Astrocyte (in vitro differentiated cells and primary cell): Measurements from ENCODE around the gene FMN1. TPM values are rescaled to one million over a fixed set of nuclear protein-coding genes. Genes with fewer than 3 reads are reported as not detected.

Experiments used
- DNase-seq: peaks from one replicate; pipeline ENCODE4 v3.0.0-alpha.2; 2010; ENCODE audit warnings: low read depth
- FAIRE-seq: peaks from 2 replicates; lab custom pipeline; 2011; peaks lifted over from hg19 to GRCh38; lab: Jason Lieb, UNC
- H2AFZ ChIP-seq: 2 replicates; pipeline ENCODE4 v1.6.0; 2012; ENCODE audit warnings: low read depth, low read length, inconsistent platforms
- H3K27ac ChIP-seq: 2 replicates; pipeline ENCODE4 v1.5.1; 2011; ENCODE audit warnings: low read depth, low read length, inconsistent platforms
- H3K27me3 ChIP-seq: 2 replicates; pipeline ENCODE4 v1.6.0; 2011; ENCODE audit warnings: low read length, inconsistent platforms; ENCODE audit not compliant: insufficient read depth
- H3K36me3 ChIP-seq: 2 replicates; pipeline ENCODE4 v1.5.1; 2011; ENCODE audit warnings: low read length, inconsistent platforms; ENCODE audit not compliant: insufficient read depth
- H3K4me1 ChIP-seq: 2 replicates; pipeline ENCODE4 v1.5.1; 2011; ENCODE audit warnings: low read length, inconsistent platforms; ENCODE audit not compliant: insufficient read depth
- H3K4me2 ChIP-seq: 2 replicates; pipeline ENCODE4 v1.6.0; 2012; ENCODE audit warnings: low read length, inconsistent platforms
- H3K4me3 ChIP-seq: 2 replicates; pipeline ENCODE4 v1.5.1; 2011; ENCODE audit warnings: low read depth, mild to moderate bottlenecking, low read length, inconsistent platforms; ENCODE audit not compliant: insufficient read depth
- H3K79me2 ChIP-seq: 2 replicates; pipeline ENCODE4 v1.6.0; 2012; ENCODE audit warnings: mild to moderate bottlenecking, low read length, inconsistent platforms; ENCODE audit not compliant: insufficient read depth
- H3K9ac ChIP-seq: 2 replicates; pipeline ENCODE4 v1.6.0; 2012; ENCODE audit warnings: mild to moderate bottlenecking, low read length, inconsistent platforms
- H3K9me3 ChIP-seq: 2 replicates; pipeline ENCODE4 v1.5.1; 2012; ENCODE audit warnings: low read depth, mild to moderate bottlenecking, low read length, inconsistent platforms; ENCODE audit not compliant: insufficient read depth
- H4K20me1 ChIP-seq: 2 replicates; pipeline ENCODE4 v1.6.0; 2012; ENCODE audit warnings: low read length, inconsistent platforms; ENCODE audit not compliant: insufficient read depth
- H3K27ac Mint-ChIP-seq: one replicate; pipeline ENCODE4 v1.8.0; 2021; ENCODE audit warnings: mild to moderate bottlenecking, mixed read lengths; ENCODE audit not compliant: unreplicated experiment
- H3K27me3 Mint-ChIP-seq: one replicate; pipeline ENCODE4 v1.8.0; 2021; ENCODE audit warnings: low read depth, mixed read lengths; ENCODE audit not compliant: unreplicated experiment
- H3K36me3 Mint-ChIP-seq: one replicate; pipeline ENCODE4 v1.8.0; 2021; ENCODE audit warnings: low read depth, mixed read lengths; ENCODE audit not compliant: unreplicated experiment
- H3K4me1 Mint-ChIP-seq: one replicate; pipeline ENCODE4 v1.8.0; 2021; ENCODE audit warnings: low read depth, mixed read lengths; ENCODE audit not compliant: unreplicated experiment
- H3K4me3 Mint-ChIP-seq: one replicate; pipeline ENCODE4 v1.8.0; 2021; ENCODE audit warnings: mild to moderate bottlenecking, moderate library complexity, mixed read lengths; ENCODE audit not compliant: unreplicated experiment
- H3K9me3 Mint-ChIP-seq: one replicate; pipeline ENCODE4 v1.8.0; 2021; ENCODE audit warnings: mild to moderate bottlenecking, mixed read lengths; ENCODE audit not compliant: unreplicated experiment
- CTCF ChIP-seq: IDR thresholded peaks from 2 replicates; pipeline ENCODE4 v1.5.1; 2011; ENCODE audit warnings: low read depth, mild to moderate bottlenecking, inconsistent platforms, low read length, moderate library complexity; ENCODE audit not compliant: insufficient read depth
- EZH2 ChIP-seq: IDR thresholded peaks from 2 replicates; pipeline ENCODE4 v1.6.1; 2012; ENCODE audit warnings: mild to moderate bottlenecking, low read length, inconsistent platforms; ENCODE audit not compliant: insufficient read depth
- total RNA-seq: library from RNA; stranded (reverse); gene quantifications from 2 replicates; pipeline ENCODE4 v1.2.1, GENCODE V29; 2021

FMN1 gene
- total RNA-seq, 1 donor from 2014 or later: 5.3 TPM

- Mint-ChIP-seq H3K27ac (no peak overlapping the region), H3K4me1 (no peaks in the 10 kb centered on the region)
These were observed 199.6 kb downstream of the FMN1 start for GRCh38 chr15:32994810-32995424.

DNA sequence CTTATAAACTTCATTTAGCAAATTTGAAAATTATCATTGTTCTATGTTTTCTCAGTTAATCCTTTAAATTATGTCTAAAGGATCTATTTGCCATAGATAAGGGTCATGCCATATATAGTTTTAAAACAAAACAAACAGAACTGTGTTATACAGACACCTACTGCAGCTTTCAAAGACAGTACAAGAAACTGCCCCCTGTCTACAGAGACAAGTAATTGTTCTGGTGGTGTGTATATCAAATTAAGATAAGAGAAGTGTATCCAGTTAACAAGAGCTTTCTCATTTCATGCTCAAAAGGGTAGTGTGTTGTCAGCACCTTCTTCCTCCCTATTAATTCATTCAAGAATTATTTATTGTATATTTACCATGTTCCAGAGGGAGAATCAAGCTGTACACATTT is 201.2 kb downstream of the FMN1 start:
- H3K4me2 ChIP-seq: no peak overlapping the region
- no peak overlapping the region for H3K4me3 ChIP-seq
- no peak overlapping the region for H2AFZ ChIP-seq
- TF ChIP-seq EZH2: no peak
- TF ChIP-seq CTCF: peak; percentile 19
- Mint-ChIP-seq H3K36me3 (no peaks in the 10 kb centered on the region), H3K4me3 (no peak overlapping the region), H3K4me1 (no peaks in the 10 kb centered on the region), H3K27me3 (no peaks in the 10 kb centered on the region), H3K9me3 (peaks cover 3% of the 10 kb centered on the region), H3K27ac (no peak overlapping the region)
- H3K9ac ChIP-seq: no peak overlapping the region
- H3K27ac ChIP-seq: no peak overlapping the region
- no peaks in the 10 kb centered on the region for H3K27me3 ChIP-seq
- no peaks in the 10 kb centered on the region for H3K36me3 ChIP-seq
- H3K79me2 ChIP-seq: no peaks in the 10 kb centered on the region
- H3K9me3 ChIP-seq: no peaks in the 10 kb centered on the region
- peak; percentile 20 for FAIRE-seq
- DNase-seq: no peak
- no peaks in the 10 kb centered on the region for H3K4me1 ChIP-seq
- H4K20me1 ChIP-seq: no peaks in the 10 kb centered on the region

More at GRCh38 chr15:32994810-32995424, 199.6 kb downstream of the FMN1 start:
- Histone ChIP-seq H3K4me2 (no peak overlapping the region), H3K4me1 (no peaks in the 10 kb centered on the region), H3K36me3 (no peaks in the 10 kb centered on the region), H3K9me3 (no peaks in the 10 kb centered on the region), H2AFZ (no peak overlapping the region), H3K9ac (peak overlapping the region; percentile 1), H3K79me2 (no peaks in the 10 kb centered on the region), H3K4me3 (no peak overlapping the region), H4K20me1 (no peaks in the 10 kb centered on the region), H3K27ac (no peak overlapping the region), H3K27me3 (no peaks in the 10 kb centered on the region)
- H3K27me3 Mint-ChIP-seq: no peaks in the 10 kb centered on the region
- FAIRE-seq (peak; percentile 17), DNase-seq (peak; percentile 32)
- H3K4me3 Mint-ChIP-seq: no peak overlapping the region
- H3K36me3 Mint-ChIP-seq: no peaks in the 10 kb centered on the region
- peaks cover 3% of the 10 kb centered on the region for H3K9me3 Mint-ChIP-seq
- TF ChIP-seq EZH2: no peak
- peak; percentile 59 for TF ChIP-seq CTCF

DNA sequence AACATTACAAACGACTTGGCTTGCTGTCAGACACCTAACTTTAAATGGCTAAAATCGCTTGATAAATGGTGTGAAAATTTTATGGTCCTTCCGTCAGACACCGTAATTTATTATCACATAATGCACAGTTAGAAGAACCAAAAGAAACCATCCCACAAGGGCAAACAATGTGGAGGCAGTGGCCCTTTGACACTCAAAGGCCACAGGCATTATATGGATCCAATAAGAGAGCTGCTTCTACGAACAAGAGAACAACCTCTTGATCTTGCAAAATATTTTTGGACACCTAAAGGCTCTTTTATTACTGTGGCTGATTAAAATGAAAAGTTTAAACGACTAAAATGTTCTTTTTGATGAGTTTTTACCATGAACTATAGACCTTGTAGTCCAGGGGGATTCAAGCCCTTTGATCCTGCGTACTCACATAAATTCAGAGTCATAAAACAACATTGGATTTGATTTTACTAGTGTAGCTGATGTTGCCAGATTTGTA is 202.8 kb downstream of the FMN1 start:
- Histone ChIP-seq H3K4me1 (no peaks in the 10 kb centered on the region), H4K20me1 (no peaks in the 10 kb centered on the region), H3K79me2 (no peaks in the 10 kb centered on the region), H3K9me3 (no peaks in the 10 kb centered on the region), H3K27me3 (no peaks in the 10 kb centered on the region), H2AFZ (no peak overlapping the region), H3K4me3 (no peak overlapping the region), H3K4me2 (no peak overlapping the region), H3K9ac (no peak overlapping the region), H3K27ac (no peak overlapping the region), H3K36me3 (no peaks in the 10 kb centered on the region)
- no peaks in the 10 kb centered on the region for H3K4me1 Mint-ChIP-seq
- DNase-seq (no peak), FAIRE-seq (peak; percentile 88)
- no peak overlapping the region for H3K4me3 Mint-ChIP-seq
- TF ChIP-seq EZH2: no peak
- no peak for TF ChIP-seq CTCF
- peaks cover 3% of the 10 kb centered on the region for H3K9me3 Mint-ChIP-seq
- H3K36me3 Mint-ChIP-seq: no peaks in the 10 kb centered on the region
- no peaks in the 10 kb centered on the region for H3K27me3 Mint-ChIP-seq
- no peak overlapping the region for H3K27ac Mint-ChIP-seq
